Neuron (in vitro differentiated cells): Measurements from ENCODE around the gene SEPTIN12.
"Not testable (repeated sequence)": the region's sequence is repeated elsewhere in the genome, so short reads cannot be mapped to it uniquely, and the experiment has no call there.

Source experiments
- H2AFZ ChIP-seq: one replicate; pipeline ENCODE4 v1.6.1; 2013; ENCODE audit warnings: low read depth, mild to moderate bottlenecking, inconsistent platforms, low read length, moderate library complexity
- H3K27me3 ChIP-seq: one replicate; pipeline ENCODE4 v1.6.1; 2013; ENCODE audit warnings: low read length; ENCODE audit not compliant: insufficient read depth
- H3K36me3 ChIP-seq: one replicate; pipeline ENCODE4 v1.6.1; 2013; ENCODE audit warnings: low read length; ENCODE audit not compliant: insufficient read depth
- H3K4me1 ChIP-seq: one replicate; pipeline ENCODE4 v1.6.1; 2013; ENCODE audit warnings: low read length; ENCODE audit not compliant: insufficient read depth
- H3K4me3 ChIP-seq: 2 replicates; pipeline ENCODE4 v1.5.1; 2013; ENCODE audit warnings: mild to moderate bottlenecking, low read length, moderate library complexity
- H3K9me3 ChIP-seq: one replicate; pipeline ENCODE4 v1.6.1; 2013; ENCODE audit warnings: low read length

SEPTIN12 gene

DNA sequence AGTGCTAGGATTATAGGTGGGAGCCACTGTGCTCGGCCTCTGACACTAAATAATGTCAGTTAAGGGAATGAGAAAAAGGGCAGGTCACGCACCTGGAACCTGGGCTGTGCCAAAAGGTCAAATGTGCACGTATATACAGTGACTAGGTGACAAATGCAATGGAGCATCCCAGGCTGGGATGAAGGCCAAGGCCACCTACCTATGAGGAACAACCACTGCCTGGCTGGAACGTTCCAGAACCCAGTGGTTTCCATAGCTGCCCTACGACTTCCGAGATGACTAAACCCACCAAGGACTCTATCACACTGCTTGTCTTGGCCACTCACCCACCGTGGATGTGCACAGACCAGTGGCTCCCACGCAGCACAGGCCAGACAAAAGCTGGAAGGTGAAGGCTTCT, 37.2 kb downstream of the SEPTIN12 start:
- Histone ChIP-seq H3K4me3 (no peak overlapping the region), H3K9me3 (peaks cover 6% of the 10 kb centered on the region), H2AFZ (no peak overlapping the region), H3K27me3 (no peaks in the 10 kb centered on the region), H3K4me1 (no peaks in the 10 kb centered on the region), H3K36me3 (peaks cover 41% of the 10 kb centered on the region)

DNA sequence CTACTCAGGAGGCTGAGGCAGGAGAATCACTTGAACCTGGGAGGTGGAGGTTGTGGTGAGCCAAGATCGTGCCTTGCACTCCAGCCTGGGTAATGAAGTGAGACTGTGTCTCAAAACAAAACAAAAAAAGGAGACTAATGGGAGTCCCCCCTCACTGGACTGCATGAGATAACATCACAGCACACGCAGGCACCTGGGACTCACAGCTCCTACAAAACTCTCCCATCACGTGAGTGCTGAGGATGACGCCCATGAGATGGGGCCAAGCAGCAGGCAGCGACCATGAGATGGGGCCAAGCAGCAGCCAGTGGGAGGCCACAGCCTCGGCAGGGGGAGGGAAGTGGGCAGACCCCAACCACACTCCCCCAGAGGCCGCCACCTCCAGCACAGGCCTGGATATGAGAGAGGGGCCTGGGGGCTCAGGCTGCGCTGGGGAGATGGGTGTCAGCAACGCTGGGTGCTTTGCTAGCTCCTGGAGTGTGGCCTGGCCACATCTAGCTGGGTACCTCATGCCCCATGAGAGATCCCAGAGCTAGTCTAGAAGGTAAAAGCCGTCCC, 38.4 kb downstream of the SEPTIN12 start:
- H2AFZ ChIP-seq, result no peak overlapping the region

DNA sequence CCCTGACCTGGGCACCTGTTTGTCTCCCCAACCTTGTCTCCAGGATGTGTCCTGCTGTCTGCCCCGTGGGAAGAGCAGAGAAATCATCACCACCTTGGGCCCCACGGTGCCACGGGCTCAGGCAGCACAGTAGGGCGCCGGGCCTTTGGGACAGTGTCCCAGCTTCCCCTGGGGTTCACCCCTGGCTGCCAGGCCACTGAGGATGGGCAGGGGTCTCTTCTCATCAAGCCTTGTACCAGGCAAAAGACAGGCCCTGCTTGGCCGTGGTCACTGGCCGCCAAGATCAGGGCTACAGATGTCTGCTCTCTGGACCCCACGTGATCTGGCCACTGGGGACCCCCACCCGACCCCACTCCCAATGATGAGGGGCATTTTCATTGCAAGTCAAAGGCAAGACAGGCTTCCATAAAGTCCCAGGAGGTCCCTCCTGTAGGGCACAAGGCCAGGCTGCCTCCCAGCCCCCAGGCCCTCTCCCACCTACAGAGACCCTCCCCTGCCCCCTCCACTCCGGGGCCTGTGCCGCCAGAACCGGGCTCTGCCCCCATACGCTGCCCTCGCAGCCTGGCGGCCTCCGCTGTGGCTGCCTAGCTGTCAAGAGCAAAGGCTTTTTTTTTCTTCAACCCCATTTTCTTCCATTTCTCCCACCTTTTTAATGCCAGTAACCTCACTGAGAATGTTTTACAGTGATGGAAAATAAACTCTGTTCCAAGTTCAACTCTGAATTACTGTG, 39.3 kb downstream of the SEPTIN12 start:
- no peak overlapping the region for H3K4me3 ChIP-seq
- no peaks in the 10 kb centered on the region for H3K9me3 ChIP-seq
- no peaks in the 10 kb centered on the region for H3K27me3 ChIP-seq
- H3K4me1 ChIP-seq, result no peaks in the 10 kb centered on the region
- peaks cover 30% of the 10 kb centered on the region for H3K36me3 ChIP-seq
- H2AFZ ChIP-seq, result no peak overlapping the region

More for the DNA sequence above, 38.4 kb downstream of the SEPTIN12 start:
- Histone ChIP-seq H3K9me3 (peaks cover 2% of the 10 kb centered on the region), H3K4me1 (no peaks in the 10 kb centered on the region), H3K27me3 (no peaks in the 10 kb centered on the region), H3K36me3 (peaks cover 31% of the 10 kb centered on the region), H3K4me3 (no peak overlapping the region)

DNA sequence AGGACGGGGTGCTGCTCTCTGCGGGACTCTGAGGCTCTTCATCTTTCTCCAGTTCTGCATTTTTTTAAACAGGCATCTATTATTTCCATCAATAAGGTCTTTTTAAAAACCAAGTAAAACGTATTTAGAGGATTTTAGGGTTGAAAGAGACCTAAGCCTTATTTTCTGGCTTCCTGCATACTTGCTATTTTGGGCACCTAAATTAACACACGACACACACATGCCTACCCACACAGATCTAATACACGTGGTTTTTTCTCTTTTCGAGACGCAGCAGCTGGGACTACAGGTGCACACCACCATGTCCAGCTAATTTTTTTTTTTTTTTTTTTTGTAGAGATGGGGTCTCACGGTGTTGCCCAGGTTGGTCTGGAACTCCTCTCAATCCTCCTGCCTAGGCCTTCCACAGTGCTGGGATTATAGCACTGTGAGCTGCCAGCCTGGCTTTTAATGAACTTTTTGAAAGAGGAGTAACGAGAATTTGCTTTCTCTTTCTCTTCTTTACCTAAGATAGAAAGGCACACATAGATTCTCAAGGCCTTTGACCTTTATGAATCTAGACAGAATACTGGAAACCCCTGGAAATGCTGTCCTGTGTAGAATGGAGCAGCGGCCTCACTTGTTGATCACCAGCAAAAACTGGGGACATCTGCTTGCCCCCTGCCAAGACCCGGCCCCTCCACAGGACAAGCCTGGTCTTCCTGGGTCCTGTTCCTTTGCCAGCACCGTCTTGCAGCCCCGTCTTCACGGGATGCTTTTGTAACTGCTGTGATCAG, 40.1 kb downstream of the SEPTIN12 start:
- Histone ChIP-seq H3K4me3 (no peak overlapping the region), H3K27me3 (no peaks in the 10 kb centered on the region), H2AFZ (no peak overlapping the region), H3K36me3 (peaks cover 25% of the 10 kb centered on the region), H3K9me3 (no peaks in the 10 kb centered on the region), H3K4me1 (no peaks in the 10 kb centered on the region)

DNA sequence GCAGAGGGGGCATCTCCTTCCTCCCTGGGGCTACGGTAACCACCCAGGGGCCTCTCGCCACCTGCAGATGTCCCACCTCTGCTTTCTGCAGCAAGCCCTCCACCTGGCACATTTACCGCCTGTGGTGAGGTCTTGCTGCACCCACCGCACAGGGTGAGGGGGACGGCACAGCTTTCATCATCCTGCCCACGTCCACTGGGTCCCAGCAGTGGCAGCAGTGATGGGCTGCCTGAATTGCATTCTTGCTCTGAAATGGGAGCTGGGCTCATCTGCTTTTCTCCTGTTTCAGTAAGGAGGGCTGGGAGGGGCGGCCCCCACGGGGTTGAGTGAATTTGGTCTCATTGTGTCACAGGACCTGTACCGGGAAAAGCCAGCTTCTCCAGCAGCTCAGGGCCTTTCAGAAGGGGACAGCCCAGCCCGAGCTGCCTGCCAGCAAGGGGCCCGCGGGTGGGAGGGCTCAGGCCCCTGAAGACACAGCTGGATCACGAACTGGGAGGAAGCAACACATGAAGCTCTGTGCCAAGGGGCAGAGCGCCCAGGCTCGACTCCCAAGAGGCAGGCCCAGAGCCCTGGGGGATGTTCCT, 41.1 kb downstream of the SEPTIN12 start:
- no peaks in the 10 kb centered on the region for H3K9me3 ChIP-seq
- H3K4me3 ChIP-seq, result no peak overlapping the region
- H3K27me3 ChIP-seq, result no peaks in the 10 kb centered on the region
- H3K36me3 ChIP-seq, result peaks cover 15% of the 10 kb centered on the region
- no peaks in the 10 kb centered on the region for H3K4me1 ChIP-seq
- H2AFZ ChIP-seq, result no peak overlapping the region

DNA sequence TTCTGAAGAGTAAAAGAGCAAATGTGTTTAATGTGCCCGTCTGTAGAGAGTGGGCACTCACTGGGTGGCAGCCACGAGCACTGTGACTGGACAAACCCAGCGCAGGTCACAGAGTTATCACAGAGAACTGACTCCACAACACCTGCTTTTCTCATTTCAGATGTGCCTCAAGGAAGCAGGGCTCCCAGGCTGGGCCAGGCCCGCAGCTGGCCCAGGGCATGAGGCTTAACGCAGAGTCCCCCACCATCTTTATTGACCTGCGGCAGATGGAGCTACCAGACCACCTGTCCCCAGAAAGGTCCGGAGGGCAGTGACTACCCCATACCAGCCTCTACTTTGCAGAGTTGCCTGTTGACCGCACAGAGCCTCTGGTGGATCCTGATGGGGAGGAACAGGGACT, 41.9 kb downstream of the SEPTIN12 start:
- no peak overlapping the region for H2AFZ ChIP-seq
- no peaks in the 10 kb centered on the region for H3K4me1 ChIP-seq
- peaks cover 7% of the 10 kb centered on the region for H3K36me3 ChIP-seq
- no peaks in the 10 kb centered on the region for H3K9me3 ChIP-seq
- no peak overlapping the region for H3K4me3 ChIP-seq
- no peaks in the 10 kb centered on the region for H3K27me3 ChIP-seq

DNA sequence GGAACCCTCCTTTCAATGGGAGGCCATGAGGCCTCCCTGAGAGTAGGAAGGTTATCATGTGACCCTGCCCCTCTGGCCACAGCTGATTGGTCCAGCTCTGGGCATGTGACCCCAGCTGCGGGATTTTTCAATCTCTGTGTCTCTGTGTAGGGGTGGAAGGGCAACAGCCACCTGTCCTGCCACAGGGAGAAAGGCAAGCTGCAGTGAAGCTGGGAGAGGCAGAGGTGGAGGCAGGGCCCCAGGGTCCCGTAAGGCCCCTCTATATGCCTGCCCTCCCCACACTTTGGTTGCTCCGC, 42.9 kb downstream of the SEPTIN12 start:
- Histone ChIP-seq H3K9me3 (no peaks in the 10 kb centered on the region), H3K4me3 (no peak overlapping the region), H2AFZ (no peak overlapping the region), H3K4me1 (no peaks in the 10 kb centered on the region), H3K36me3 (peaks cover 2% of the 10 kb centered on the region), H3K27me3 (no peaks in the 10 kb centered on the region)

DNA sequence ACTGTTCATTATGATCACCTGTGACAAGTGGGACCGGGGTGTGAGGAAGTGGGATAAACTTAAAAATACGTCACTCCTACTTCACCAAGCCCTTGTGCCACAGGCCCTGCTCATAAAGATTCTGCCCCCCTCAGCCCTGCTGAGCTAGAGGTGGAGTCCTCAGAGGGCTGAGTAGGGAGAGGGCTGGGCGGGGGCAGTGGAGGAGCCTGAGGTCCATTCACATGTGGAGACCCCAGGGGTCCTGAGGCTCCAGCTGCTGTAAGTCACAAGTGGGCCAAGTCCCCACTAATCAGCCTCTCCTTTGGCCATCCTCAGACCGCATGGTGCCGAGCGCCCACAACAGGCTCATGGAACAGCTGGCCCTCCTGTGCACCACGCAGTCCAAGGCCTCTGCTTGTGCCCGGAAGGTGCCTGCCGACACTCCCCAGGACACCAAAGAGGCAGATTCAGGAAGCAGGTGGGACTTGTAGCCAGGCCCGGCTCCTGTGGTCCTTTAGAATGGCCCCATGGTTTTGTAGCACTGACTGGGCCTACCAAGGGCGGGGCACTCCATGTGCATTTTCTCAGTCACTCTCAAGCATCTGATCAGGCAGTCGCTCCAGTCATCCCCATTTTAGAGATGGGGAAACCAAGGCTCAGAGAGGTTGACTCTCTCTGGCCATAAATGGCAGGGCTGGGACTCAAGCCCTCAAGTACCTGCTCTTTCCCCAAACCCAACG, 43.4 kb downstream of the SEPTIN12 start:
- H3K27me3 ChIP-seq, result no peaks in the 10 kb centered on the region
- H3K4me1 ChIP-seq, result no peaks in the 10 kb centered on the region
- peaks cover under 1% of the 10 kb centered on the region for H3K36me3 ChIP-seq
- H3K9me3 ChIP-seq, result no peaks in the 10 kb centered on the region
- H2AFZ ChIP-seq, result no peak overlapping the region
- no peak overlapping the region for H3K4me3 ChIP-seq

DNA sequence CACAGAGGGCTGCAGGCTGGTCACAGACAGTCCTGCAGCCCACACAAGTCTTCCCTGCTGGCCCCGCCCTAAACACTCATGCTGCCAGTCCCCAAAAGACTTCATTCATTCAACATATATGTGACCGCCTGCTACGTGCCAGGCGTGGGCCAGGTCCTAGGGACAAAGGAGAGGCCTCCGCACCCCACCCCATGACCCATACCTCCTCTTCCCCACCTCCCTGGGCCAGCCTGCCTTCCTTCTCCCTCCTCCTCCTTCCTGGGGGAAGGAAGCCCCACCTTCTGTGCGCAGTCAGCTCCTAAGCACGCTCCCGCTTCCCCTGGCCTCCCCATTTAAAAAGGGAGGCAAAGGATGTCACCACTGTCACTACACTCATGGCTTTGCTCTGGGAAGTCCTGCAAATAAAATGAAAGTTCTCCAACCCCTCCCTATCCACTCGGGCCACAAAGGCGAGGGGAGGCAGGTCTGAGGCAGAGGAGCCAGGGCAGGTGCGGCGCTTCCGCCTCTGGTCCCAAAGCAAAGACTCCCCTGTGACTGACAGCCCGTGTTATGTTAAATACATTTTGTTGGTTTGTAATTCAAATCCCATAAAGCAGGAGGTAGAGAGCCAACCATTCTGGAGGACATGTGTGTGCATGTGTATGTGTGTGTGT, 44.8 kb downstream of the SEPTIN12 start:
- Histone ChIP-seq H3K27me3 (no peaks in the 10 kb centered on the region), H3K9me3 (no peaks in the 10 kb centered on the region), H3K36me3 (no peaks in the 10 kb centered on the region), H3K4me1 (no peaks in the 10 kb centered on the region), H2AFZ (no peak overlapping the region), H3K4me3 (no peak overlapping the region)

DNA sequence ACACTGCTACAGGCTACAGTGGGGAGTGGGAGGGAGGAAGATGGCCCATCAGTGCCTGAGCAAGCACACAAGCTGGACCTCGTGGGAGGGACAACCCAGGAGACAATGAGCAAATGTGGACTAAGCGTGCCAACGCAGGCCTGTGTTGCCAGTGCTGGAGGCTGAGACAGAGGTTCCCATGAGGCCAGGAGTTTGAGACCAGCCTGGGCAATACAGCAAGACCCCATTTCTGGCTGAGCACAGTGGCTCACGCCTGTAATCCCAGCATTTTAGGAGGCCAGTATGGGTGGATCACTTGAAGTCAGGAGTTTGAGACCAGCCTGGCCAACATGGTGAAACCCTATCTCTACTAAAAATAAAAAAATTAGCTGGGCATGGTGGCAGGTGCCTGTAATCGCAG, 49.8 kb downstream of the SEPTIN12 start:
- H3K4me3 ChIP-seq, H3K4me1 ChIP-seq, H3K27me3 ChIP-seq, H2AFZ ChIP-seq, H3K9me3 ChIP-seq, H3K36me3 ChIP-seq: not testable (repeated sequence)

DNA sequence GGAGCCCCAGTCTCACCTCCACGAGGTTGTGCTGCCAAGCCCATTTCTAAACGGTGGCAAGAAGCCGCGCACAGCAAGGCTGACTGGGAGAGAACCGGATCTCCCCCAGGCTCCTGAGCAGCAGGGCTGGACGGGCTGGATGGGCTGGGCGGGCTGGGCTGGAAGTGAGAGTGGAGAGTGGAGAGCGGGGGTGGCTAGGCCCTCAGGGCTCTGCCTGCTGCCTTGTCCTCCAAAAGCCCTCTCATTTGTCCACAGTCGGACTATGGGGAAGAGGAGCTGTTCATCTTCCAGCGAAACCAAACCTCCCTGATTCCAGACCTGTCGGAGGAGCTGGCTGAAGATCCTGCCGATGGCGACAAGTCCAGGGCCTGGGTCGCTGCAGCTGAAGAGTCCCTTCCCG, 50.6 kb downstream of the SEPTIN12 start:
- H2AFZ ChIP-seq, result no peak overlapping the region
- peaks cover 8% of the 10 kb centered on the region for H3K4me1 ChIP-seq
- no peaks in the 10 kb centered on the region for H3K27me3 ChIP-seq
- H3K4me3 ChIP-seq, result no peak overlapping the region
- H3K9me3 ChIP-seq, result no peaks in the 10 kb centered on the region
- no peaks in the 10 kb centered on the region for H3K36me3 ChIP-seq

DNA sequence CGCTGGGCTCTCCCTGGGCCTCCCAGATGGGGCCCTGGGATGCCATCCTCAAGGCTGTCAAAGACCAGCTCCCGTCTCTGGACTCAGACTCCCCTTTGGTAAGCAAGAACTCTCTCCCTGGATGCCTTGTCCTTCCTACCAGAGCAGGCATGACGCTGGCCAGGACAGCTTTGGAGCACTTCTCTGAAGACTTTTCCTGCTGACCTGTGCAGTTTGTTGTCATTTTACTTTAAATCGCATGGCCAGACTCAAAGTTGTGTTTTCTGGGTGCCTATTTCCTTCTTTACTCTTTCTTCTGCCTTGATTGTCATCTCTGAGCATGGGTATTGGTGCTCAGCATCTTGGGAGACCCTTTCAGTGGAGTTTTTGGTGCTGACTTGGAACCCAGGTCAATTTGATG, 51.6 kb downstream of the SEPTIN12 start:
- Histone ChIP-seq H3K4me1 (peaks cover 8% of the 10 kb centered on the region), H3K4me3 (no peak overlapping the region), H3K9me3 (no peaks in the 10 kb centered on the region), H3K36me3 (no peaks in the 10 kb centered on the region), H2AFZ (no peak overlapping the region), H3K27me3 (no peaks in the 10 kb centered on the region)
